KOPT-K1 (cell line): Measurements from ENCODE around the gene FIS1.

ENCODE experiments used
- H3K27ac ChIP-seq: fragments of 200-600 bp; sonication (generic); 2 replicates; pipeline ENCODE4 v1.5.1; 2016; ENCODE audit warnings: antibody characterized with exemption, mild to moderate bottlenecking, low read depth, low read length; ENCODE audit not compliant: poor library complexity, severe bottlenecking
- H3K36me3 ChIP-seq: fragments of 200-600 bp; sonication (generic); 2 replicates; pipeline ENCODE4 v1.5.1; 2017; ENCODE audit warnings: antibody characterized with exemption, mild to moderate bottlenecking, low read length, moderate library complexity; ENCODE audit not compliant: insufficient read depth
- H3K9me3 ChIP-seq: fragments of 200-600 bp; sonication (generic); 2 replicates; pipeline ENCODE4 v1.5.1; 2017; ENCODE audit warnings: antibody characterized with exemption, low read length, mild to moderate bottlenecking; ENCODE audit not compliant: insufficient read depth, poor library complexity, severe bottlenecking

The FIS1 gene

GRCh38 chr7:101241015-101241363 lies 3.9 kb downstream of the FIS1 start:
- no peak overlapping the region for H3K27ac ChIP-seq
- H3K36me3 ChIP-seq, result peaks cover 73% of the 10 kb centered on the region

GRCh38 chr7:101240226-101241014 lies 4.5 kb downstream of the FIS1 start:
- H3K27ac ChIP-seq, result no peak overlapping the region
- H3K9me3 ChIP-seq, result no peaks in the 10 kb centered on the region

More at GRCh38 chr7:101241015-101241363, 3.9 kb downstream of the FIS1 start:
- H3K9me3 ChIP-seq, result no peaks in the 10 kb centered on the region

GRCh38 chr7:101239951-101240220 lies 5.0 kb downstream of the FIS1 start:
- peaks cover 76% of the 10 kb centered on the region for H3K36me3 ChIP-seq
- no peak overlapping the region for H3K27ac ChIP-seq
- H3K9me3 ChIP-seq, result no peaks in the 10 kb centered on the region

More at GRCh38 chr7:101240226-101241014, 4.5 kb downstream of the FIS1 start:
- H3K36me3 ChIP-seq, result peaks cover 74% of the 10 kb centered on the region

- Histone ChIP-seq H3K36me3 (peaks cover 81% of the 10 kb centered on the region), H3K9me3 (no peaks in the 10 kb centered on the region), H3K27ac (no peak overlapping the region)
Measured at GRCh38 chr7:101239191-101239950, 5.5 kb downstream of the FIS1 start.

- Histone ChIP-seq H3K36me3 (peaks cover 84% of the 10 kb centered on the region), H3K27ac (no peak overlapping the region), H3K9me3 (no peaks in the 10 kb centered on the region)
Measured at GRCh38 chr7:101238226-101239182, 6.4 kb downstream of the FIS1 start.

GRCh38 chr7:101237206-101238067 lies 7.4 kb downstream of the FIS1 start, which contains the start of gene CLDN15:
CLDN15 (minus strand) TSS chr7:101237802; CDS start chr7:101237581, 221 bp downstream.
- no peak within 1 kb of the TSS for H3K27ac ChIP-seq

GRCh38 chr7:101236292-101236835 lies 8.5 kb downstream of the FIS1 start:
- Histone ChIP-seq H3K36me3 (peaks cover 76% of the 10 kb centered on the region), H3K9me3 (no peaks in the 10 kb centered on the region), H3K27ac (no peak overlapping the region)

More at GRCh38 chr7:101237206-101238067, 7.4 kb downstream of the FIS1 start, which contains the start of gene CLDN15:
- no peaks in the 10 kb centered on the region for H3K9me3 ChIP-seq
- H3K36me3 ChIP-seq, result peaks cover 74% of the 10 kb centered on the region

GRCh38 chr7:101235522-101235921 lies 9.4 kb downstream of the FIS1 start:
- Histone ChIP-seq H3K27ac (no peak overlapping the region), H3K36me3 (peaks cover 70% of the 10 kb centered on the region), H3K9me3 (no peaks in the 10 kb centered on the region)

GRCh38 chr7:101235050-101235449 lies 9.8 kb downstream of the FIS1 start:
- H3K36me3 ChIP-seq, result peaks cover 65% of the 10 kb centered on the region
- no peak overlapping the region for H3K27ac ChIP-seq

GRCh38 chr7:101234636-101235035 lies 10.2 kb downstream of the FIS1 start:
- no peak overlapping the region for H3K27ac ChIP-seq
- H3K9me3 ChIP-seq, result no peaks in the 10 kb centered on the region
- peaks cover 61% of the 10 kb centered on the region for H3K36me3 ChIP-seq

More at GRCh38 chr7:101235050-101235449, 9.8 kb downstream of the FIS1 start:
- H3K9me3 ChIP-seq, result no peaks in the 10 kb centered on the region

- Histone ChIP-seq H3K27ac (no peak overlapping the region), H3K36me3 (peaks cover 59% of the 10 kb centered on the region), H3K9me3 (no peaks in the 10 kb centered on the region)
Measured at GRCh38 chr7:101233907-101234547, 10.9 kb downstream of the FIS1 start.

- Histone ChIP-seq H3K9me3 (no peaks in the 10 kb centered on the region), H3K36me3 (peaks cover 51% of the 10 kb centered on the region), H3K27ac (no peak overlapping the region)
Measured at GRCh38 chr7:101232141-101232850, 12.6 kb downstream of the FIS1 start.

GRCh38 chr7:101231644-101232043 lies 13.2 kb downstream of the FIS1 start:
- Histone ChIP-seq H3K27ac (no peak overlapping the region), H3K36me3 (peaks cover 53% of the 10 kb centered on the region), H3K9me3 (no peaks in the 10 kb centered on the region)
